ENCODE measurements around the gene PITPNM2. TPM values are rescaled to one million over a fixed set of nuclear protein-coding genes. Genes with fewer than 3 reads are reported as not detected.

Gene PITPNM2
- total and polyA plus RNA-seq, 9 of the 15 experiments (the other 6 are each of a cell fraction or from before 2014, with no cell fraction given), result 0.03 to 10.8 (median 2.9) TPM

- WGBS (ENCODE audit: insufficient coverage, low coverage, missing lambda C conversion rate), result 58% methylated on average over 3 of the region's 3 CpGs
- no peak for ATAC-seq
- intact Hi-C loops (cut with micrococcal nuclease), result no loop called here
Observed at GRCh38 chr12:123122626-123123025, 28.3 kb downstream of the PITPNM2 start.

GRCh38 chr12:123121670-123122069, 29.2 kb downstream of the PITPNM2 start:
- no peak overlapping the region for H3K27ac ChIP-seq (ENCODE audit: extremely low read depth, low read depth, low read length)
- H3K9ac ChIP-seq (ENCODE audit: insufficient read depth in 1 of 2, low read depth in 2 of 2, low read length in 2 of 2), result no peak overlapping the region
- H3K79me2 ChIP-seq (ENCODE audit: control insufficient read depth, insufficient read depth, low read length), result no peaks in the 10 kb centered on the region
- no peak overlapping the region for H2AFZ ChIP-seq (ENCODE audit: low read depth, low read length)
- WGBS (ENCODE audit: insufficient coverage, low coverage, missing lambda C conversion rate), result 87% methylated on average over 6 of the region's 6 CpGs
- H3K27me3 ChIP-seq (ENCODE audit: control insufficient read depth in 2 of 2, insufficient read depth in 2 of 2, low read length in 2 of 2), result no peaks in the 10 kb centered on the region
- CTCF ChIA-PET (ENCODE audit: low intra/inter-chr PET ratio), result no interaction called here
- no peaks in the 10 kb centered on the region for H3K9me3 ChIP-seq (replicated peaks; ENCODE audit: control insufficient read depth, insufficient read depth, low read depth, low read length)
- ATAC-seq, result no peak
- no TSS peak for BruUV-seq (replicated peaks)
- H4K20me1 ChIP-seq (replicated peaks; ENCODE audit: control insufficient read depth, insufficient read depth, low read length), result no peaks in the 10 kb centered on the region; the same call in 1 of the 2 replicates
- no peaks in the 10 kb centered on the region for H3K9me1 ChIP-seq (ENCODE audit: control insufficient read depth, insufficient read depth, low read length)
- no peaks in the 10 kb centered on the region for H3K36me3 ChIP-seq (ENCODE audit: control insufficient read depth, insufficient read depth, low read length)
- FAIRE-seq, result no peak
- in situ Hi-C loops (cut with MboI), result no loop called here
- no peak overlapping the region for H3K4me2 ChIP-seq (ENCODE audit: insufficient read depth, low read length)
- no peak for DNase-seq (ENCODE audit: extremely low read depth in 1 of 4, low spot score in 3 of 4)
- POLR2A ChIA-PET, result interaction anchor here (1.0 to 1.9 kb wide), 2 partner anchors 9 to 20 kb away, joined by 3 to 7 read pairs; no protein-coding TSS in a partner anchor
- intact Hi-C loops (cut with micrococcal nuclease), result no loop called here
- peaks cover 7 to 16% of the 10 kb centered on the region in 2 experiments; a peak in 4 of 5 replicates for H3K4me1 ChIP-seq (replicated peaks in 1 of 2; ENCODE audit: control insufficient read depth in 2 of 2, insufficient read depth in 2 of 2, low read length in 2 of 2)
- no peak overlapping the region for H3K4me3 ChIP-seq
- no peak for TF ChIP-seq ARID1B (IDR thresholded peaks at IDR 0.05)
- no peak for TF ChIP-seq JUN (IDR thresholded peaks at IDR 0.05; ENCODE audit: borderline replicate concordance, low read depth, low read length)
- TF ChIP-seq JUN (CRISPR knock-in tag; IDR thresholded peaks at IDR 0.05; ENCODE audit: borderline replicate concordance), result no peak
- TF ChIP-seq ZNF639 (CRISPR knock-in tag; conservative IDR thresholded peaks at IDR 0.05 in 1 of 2, IDR thresholded peaks at IDR 0.05 in 1 of 2), result no peak
- no peak for TF ChIP-seq SP2 (IDR thresholded peaks at IDR 0.05; ENCODE audit: extremely low read depth, low read depth, low read length, poor library complexity, severe bottlenecking)
- no peak for TF ChIP-seq HIVEP1 (CRISPR knock-in tag; IDR thresholded peaks at IDR 0.05)
- no peak for TF ChIP-seq MBD2 (IDR thresholded peaks at IDR 0.05; ENCODE audit: borderline replicate concordance, low read depth)
- TF ChIP-seq PATZ1 (CRISPR knock-in tag; IDR thresholded peaks at IDR 0.05; ENCODE audit: borderline replicate concordance), result no peak

More at GRCh38 chr12:123122626-123123025, 28.3 kb downstream of the PITPNM2 start:
- no TSS peak for BruUV-seq (replicated peaks)
- Histone ChIP-seq H2AFZ (ENCODE audit: low read depth, low read length) (no peak overlapping the region), H3K4me3 (no peak overlapping the region), H3K79me2 (ENCODE audit: control insufficient read depth, insufficient read depth, low read length) (no peaks in the 10 kb centered on the region), H3K4me1 (replicated peaks in 1 of 2; ENCODE audit: control insufficient read depth in 2 of 2, insufficient read depth in 2 of 2, low read length in 2 of 2) (peaks cover 13 to 25% of the 10 kb centered on the region in 2 experiments; a peak in 4 of 5 replicates), H3K9me3 (replicated peaks; ENCODE audit: control insufficient read depth, insufficient read depth, low read depth, low read length) (no peaks in the 10 kb centered on the region), H4K20me1 (replicated peaks; ENCODE audit: control insufficient read depth, insufficient read depth, low read length) (peaks cover 5% of the 10 kb centered on the region; the same call in 1 of the 2 replicates), H3K9ac (ENCODE audit: insufficient read depth in 1 of 2, low read depth in 2 of 2, low read length in 2 of 2) (no peak overlapping the region), H3K27me3 (ENCODE audit: control insufficient read depth in 2 of 2, insufficient read depth in 2 of 2, low read length in 2 of 2) (no peaks in the 10 kb centered on the region), H3K27ac (ENCODE audit: extremely low read depth, low read depth, low read length) (no peak overlapping the region), H3K4me2 (ENCODE audit: insufficient read depth, low read length) (no peak overlapping the region), H3K9me1 (ENCODE audit: control insufficient read depth, insufficient read depth, low read length) (no peaks in the 10 kb centered on the region), H3K36me3 (ENCODE audit: control insufficient read depth, insufficient read depth, low read length) (no peaks in the 10 kb centered on the region)
- FAIRE-seq (no peak), DNase-seq (ENCODE audit: extremely low read depth in 1 of 4, low spot score in 3 of 4) (no peak)
- CTCF ChIA-PET (ENCODE audit: low intra/inter-chr PET ratio), result no interaction called here
- TF ChIP-seq KAT8 (IDR thresholded peaks at IDR 0.05; ENCODE audit: low read depth) (no peak), CREB1 (IDR thresholded peaks at IDR 0.05) (no peak), CREB1 (CRISPR knock-in tag; IDR thresholded peaks at IDR 0.05) (no peak), TARDBP (IDR thresholded peaks at IDR 0.05) (no peak), ZNF121 (CRISPR knock-in tag; conservative IDR thresholded peaks at IDR 0.05) (no peak), GATA2 (CRISPR knock-in tag; IDR thresholded peaks at IDR 0.05) (no peak)
- in situ Hi-C loops (cut with MboI), result no loop called here
- POLR2A ChIA-PET, result interaction anchor here (1.5 kb wide), 1 partner anchor 16 kb away, joined by 6 read pairs; no protein-coding TSS in a partner anchor

Data from K562 (cell line).